Measurements from ENCODE around the gene TPO.

DNA sequence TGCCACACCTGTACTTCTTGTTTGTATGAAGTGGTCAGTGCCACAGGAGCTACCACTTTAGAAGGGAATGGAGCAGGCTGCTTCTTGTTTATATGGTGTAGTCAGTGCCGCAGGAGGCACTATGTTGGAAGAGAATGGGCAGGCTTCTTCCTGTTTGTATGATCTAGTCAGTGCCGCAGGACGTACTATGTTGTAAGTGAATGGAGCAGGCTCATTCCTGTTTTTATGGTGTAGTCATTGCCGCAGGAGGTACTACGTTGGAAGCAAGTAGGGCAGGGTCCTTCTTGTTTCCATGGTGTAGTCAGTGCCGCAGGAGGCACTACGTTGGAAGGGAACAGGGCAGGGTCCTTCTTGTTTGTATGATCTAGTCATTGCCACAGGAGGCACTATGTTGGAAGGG, 27.3 kb downstream of the TPO start:
- TF ChIP-seq, protein P1, sequence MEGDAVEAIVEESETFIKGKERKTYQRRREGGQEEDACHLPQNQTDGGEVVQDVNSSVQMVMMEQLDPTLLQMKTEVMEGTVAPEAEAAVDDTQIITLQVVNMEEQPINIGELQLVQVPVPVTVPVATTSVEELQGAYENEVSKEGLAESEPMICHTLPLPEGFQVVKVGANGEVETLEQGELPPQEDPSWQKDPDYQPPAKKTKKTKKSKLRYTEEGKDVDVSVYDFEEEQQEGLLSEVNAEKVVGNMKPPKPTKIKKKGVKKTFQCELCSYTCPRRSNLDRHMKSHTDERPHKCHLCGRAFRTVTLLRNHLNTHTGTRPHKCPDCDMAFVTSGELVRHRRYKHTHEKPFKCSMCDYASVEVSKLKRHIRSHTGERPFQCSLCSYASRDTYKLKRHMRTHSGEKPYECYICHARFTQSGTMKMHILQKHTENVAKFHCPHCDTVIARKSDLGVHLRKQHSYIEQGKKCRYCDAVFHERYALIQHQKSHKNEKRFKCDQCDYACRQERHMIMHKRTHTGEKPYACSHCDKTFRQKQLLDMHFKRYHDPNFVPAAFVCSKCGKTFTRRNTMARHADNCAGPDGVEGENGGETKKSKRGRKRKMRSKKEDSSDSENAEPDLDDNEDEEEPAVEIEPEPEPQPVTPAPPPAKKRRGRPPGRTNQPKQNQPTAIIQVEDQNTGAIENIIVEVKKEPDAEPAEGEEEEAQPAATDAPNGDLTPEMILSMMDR (IDR thresholded peaks at IDR 0.05) = no peak
- no peak for TF ChIP-seq POLR2A (IDR thresholded peaks at IDR 0.05)
